B cell (primary cell): ENCODE data around the gene NOC2L. TPM values are rescaled to one million over a fixed set of nuclear protein-coding genes. Genes with fewer than 3 reads are reported as not detected.

Experiments
- ATAC-seq: fragments of 200-7000 bp; cut with Tn5 transposase; one replicate; pipeline ENCODE4 v1.10.0; 2021; ENCODE audit warnings: low read depth, mild to moderate bottlenecking, moderate number of reproducible peaks, moderate library complexity
- CTCF ChIA-PET: fragments of 350-600 bp; sonication (Branson Sonifier 250); formaldehyde crosslinking; loops from one replicate; lab custom pipeline; 2021; ENCODE audit warnings: antibody characterized with exemption, inconsistent platforms; lab: Charles Lee
- POLR2A ChIA-PET: fragments of 350-600 bp; sonication (Branson Sonifier 250); formaldehyde crosslinking; loops from one replicate; lab custom pipeline; 2021; ENCODE audit warnings: antibody characterized with exemption; lab: Charles Lee
- DNase-seq: peaks from one replicate; pipeline ENCODE4 v3.0.0; 2013
- H2AFZ ChIP-seq: 2 replicates; pipeline ENCODE4 v1.6.1; 2012; ENCODE audit warnings: mild to moderate bottlenecking, low read depth, low read length; ENCODE audit not compliant: insufficient read depth, poor library complexity, severe bottlenecking
- H3K27ac ChIP-seq, 2 donors: 1 replicate in 1 of 2; 2 replicates in 1 of 2; pipeline ENCODE4 v1.5.1; 2012 to 2013; ENCODE audit warnings: low read length in 2 of 2, mild to moderate bottlenecking in 2 of 2, moderate library complexity in 1 of 2
- H3K27me3 ChIP-seq, 4 experiments: fragments of 200-600 bp in 1 of 4; sonication (generic) in 1 of 4; replicated peaks in 1 of 4; 1 replicate in 2 of 4; 2 replicates in 2 of 4; pipeline versions ENCODE4 v1.6.1 to v1.7.0; 2013 to 2016; ENCODE audit warnings: low read length in 3 of 4, mild to moderate bottlenecking in 2 of 4, mixed read lengths in 1 of 4, moderate library complexity in 1 of 4; ENCODE audit not compliant: insufficient read depth in 4 of 4, control insufficient read depth in 3 of 4; ENCODE audit errors: control extremely low read depth in 1 of 4
- H3K36me3 ChIP-seq, 2 experiments: replicated peaks in 1 of 2; 1 replicate in 1 of 2; 2 replicates in 1 of 2; pipeline versions ENCODE4 v1.6.1 to v1.7.1; 2013; ENCODE audit warnings: low read length in 1 of 2; ENCODE audit not compliant: insufficient read depth in 2 of 2, control insufficient read depth in 1 of 2; ENCODE audit errors: control extremely low read depth in 1 of 2, extremely low read depth in 1 of 2
- H3K4me1 ChIP-seq, 2 donors: fragments of 200-600 bp in 1 of 2; sonication (generic) in 1 of 2; 1 replicate in 1 of 2; 2 replicates in 1 of 2; pipeline versions ENCODE4 v1.5.1 to v1.6.1; 2013 to 2017; ENCODE audit warnings: low read length in 2 of 2; ENCODE audit not compliant: control insufficient read depth in 2 of 2, insufficient read depth in 2 of 2
- H3K4me2 ChIP-seq: replicated peaks from 2 replicates; pipeline ENCODE3; 2012; ENCODE audit warnings: mild to moderate bottlenecking, low read depth, low read length; ENCODE audit not compliant: poor library complexity, severe bottlenecking
- H3K4me3 ChIP-seq, 5 experiments: fragments of 200-600 bp in 1 of 5; sonication (generic) in 1 of 5; 1 replicate in 3 of 5; 2 replicates in 2 of 5; pipeline versions ENCODE4 v1.5.1 to v1.7.0; 2011 to 2016; ENCODE audit warnings: low read length in 4 of 5, mild to moderate bottlenecking in 4 of 5, low read depth in 2 of 5, control low read depth in 1 of 5, moderate library complexity in 1 of 5; ENCODE audit not compliant: insufficient read depth in 1 of 5; ENCODE audit errors: control extremely low read depth in 1 of 5, extremely low read depth in 1 of 5
- H3K79me2 ChIP-seq: fragments of 200-600 bp; sonication (generic); one replicate; pipeline ENCODE4 v1.6.0; 2016; ENCODE audit warnings: low read length; ENCODE audit not compliant: control insufficient read depth, insufficient read depth
- H3K9ac ChIP-seq: fragments of 200-600 bp; sonication (generic); 2 replicates; pipeline ENCODE4 v1.6.1; 2017; ENCODE audit warnings: mild to moderate bottlenecking, low read length, moderate library complexity
- H3K9me3 ChIP-seq, 3 donors: one replicate each; pipeline versions ENCODE4 v1.6.1 to v1.7.1; 2013; ENCODE audit warnings: low read length in 2 of 3; ENCODE audit not compliant: control insufficient read depth in 2 of 3, insufficient read depth in 1 of 3; ENCODE audit errors: control extremely low read depth in 1 of 3
- H4K20me1 ChIP-seq: 2 replicates; pipeline ENCODE4 v1.6.0; 2012; ENCODE audit warnings: mild to moderate bottlenecking, low read length; ENCODE audit not compliant: insufficient read depth, control insufficient read depth, poor library complexity, severe bottlenecking
- H3K27ac Mint-ChIP-seq: one replicate; pipeline ENCODE4 v1.8.0; 2021; ENCODE audit warnings: mixed read lengths
- H3K27me3 Mint-ChIP-seq: one replicate; pipeline ENCODE4 v1.8.0; 2021; ENCODE audit warnings: mixed read lengths
- H3K4me1 Mint-ChIP-seq: one replicate; pipeline ENCODE4 v1.8.0; 2021; ENCODE audit warnings: mixed read lengths
- H3K4me3 Mint-ChIP-seq: one replicate; pipeline ENCODE4 v1.8.0; 2021; ENCODE audit warnings: mixed read lengths
- H3K9me3 Mint-ChIP-seq: one replicate; pipeline ENCODE4 v1.8.0; 2022; ENCODE audit warnings: mixed read lengths; ENCODE audit not compliant: insufficient read depth
- EZH2 ChIP-seq: IDR thresholded peaks from 2 replicates; pipeline ENCODE4 v1.6.1; 2012; ENCODE audit warnings: borderline replicate concordance, low read depth, mild to moderate bottlenecking, moderate library complexity, low read length; ENCODE audit not compliant: insufficient read depth, poor library complexity, severe bottlenecking
- WGBS: methylation state at CpG from one replicate; pipeline ENCODE4 v1.1.5; 2013; ENCODE audit warnings: missing lambda C conversion rate; ENCODE audit not compliant: insufficient coverage; 5-methylcytosine and 5-hydroxymethylcytosine counted together
- intact Hi-C: fragments of 100-400 bp; cut with micrococcal nuclease; formaldehyde crosslinking; loops from one replicate; pipeline ENCODE4 v1.10.0; 2022
- polyA plus RNA-seq: library from polyadenylated mRNA; depleted of rRNA; stranded (reverse); fragments of >200 nt; gene quantifications from 2 replicates; pipeline ENCODE4 v1.2.3, GENCODE V29; 2012
- total RNA-seq, 2 donors: library from RNA; stranded (reverse); fragments of 120-200 nt in 1 of 2; gene quantifications; 1 replicate in 1 of 2; 2 replicates in 1 of 2; pipeline versions ENCODE4 v1.2.3 to v1.2.4, GENCODE V29; 2013 to 2022
- TF ChIP-seq, protein P1 (sequence below): fragments of 200-600 bp; IDR thresholded peaks from one replicate; pipeline ENCODE4 v1.8.0; 2022; ENCODE audit warnings: antibody characterized with exemption, mild to moderate bottlenecking

Gene NOC2L
- total and polyA plus RNA-seq, 2 donors (not counting 1 experiment from before 2014, with no cell fraction given): 48.0 to 64.1 TPM

- no peak overlapping the region for H3K27ac Mint-ChIP-seq
- Histone ChIP-seq H3K9me3 (peaks cover 0 to 15% (median 0%) of the 10 kb centered on the region in 3 donors), H3K4me1 (peaks cover 14 to 21% of the 10 kb centered on the region in 2 donors), H3K27ac (no peak overlapping the region), H3K27me3 (peaks cover 0 to 65% (median 24%) of the 10 kb centered on the region in 4 experiments), H2AFZ (no peak overlapping the region), H3K9ac (no peak overlapping the region), H3K79me2 (no peaks in the 10 kb centered on the region), H3K36me3 (no peaks in the 10 kb centered on the region), H4K20me1 (no peaks in the 10 kb centered on the region), H3K4me2 (no peak overlapping the region), H3K4me3 (no peak overlapping the region)
- DNase-seq (no peak), ATAC-seq (no peak)
- H3K27me3 Mint-ChIP-seq: peaks cover 38% of the 10 kb centered on the region
- intact Hi-C loops: no loop called here
- peaks cover 13% of the 10 kb centered on the region for H3K4me1 Mint-ChIP-seq
- POLR2A ChIA-PET: no interaction called here
- 81% methylated on average over 20 of the region's 22 CpGs for WGBS
- CTCF ChIA-PET: no interaction called here
- H3K9me3 Mint-ChIP-seq: no peaks in the 10 kb centered on the region
- no peak for TF ChIP-seq EZH2
- TF ChIP-seq, protein P1, sequence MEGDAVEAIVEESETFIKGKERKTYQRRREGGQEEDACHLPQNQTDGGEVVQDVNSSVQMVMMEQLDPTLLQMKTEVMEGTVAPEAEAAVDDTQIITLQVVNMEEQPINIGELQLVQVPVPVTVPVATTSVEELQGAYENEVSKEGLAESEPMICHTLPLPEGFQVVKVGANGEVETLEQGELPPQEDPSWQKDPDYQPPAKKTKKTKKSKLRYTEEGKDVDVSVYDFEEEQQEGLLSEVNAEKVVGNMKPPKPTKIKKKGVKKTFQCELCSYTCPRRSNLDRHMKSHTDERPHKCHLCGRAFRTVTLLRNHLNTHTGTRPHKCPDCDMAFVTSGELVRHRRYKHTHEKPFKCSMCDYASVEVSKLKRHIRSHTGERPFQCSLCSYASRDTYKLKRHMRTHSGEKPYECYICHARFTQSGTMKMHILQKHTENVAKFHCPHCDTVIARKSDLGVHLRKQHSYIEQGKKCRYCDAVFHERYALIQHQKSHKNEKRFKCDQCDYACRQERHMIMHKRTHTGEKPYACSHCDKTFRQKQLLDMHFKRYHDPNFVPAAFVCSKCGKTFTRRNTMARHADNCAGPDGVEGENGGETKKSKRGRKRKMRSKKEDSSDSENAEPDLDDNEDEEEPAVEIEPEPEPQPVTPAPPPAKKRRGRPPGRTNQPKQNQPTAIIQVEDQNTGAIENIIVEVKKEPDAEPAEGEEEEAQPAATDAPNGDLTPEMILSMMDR: no peak
- no peak overlapping the region for H3K4me3 Mint-ChIP-seq
Observed at GRCh38 chr1:917466-918091, 41.5 kb downstream of the NOC2L start.

DNA sequence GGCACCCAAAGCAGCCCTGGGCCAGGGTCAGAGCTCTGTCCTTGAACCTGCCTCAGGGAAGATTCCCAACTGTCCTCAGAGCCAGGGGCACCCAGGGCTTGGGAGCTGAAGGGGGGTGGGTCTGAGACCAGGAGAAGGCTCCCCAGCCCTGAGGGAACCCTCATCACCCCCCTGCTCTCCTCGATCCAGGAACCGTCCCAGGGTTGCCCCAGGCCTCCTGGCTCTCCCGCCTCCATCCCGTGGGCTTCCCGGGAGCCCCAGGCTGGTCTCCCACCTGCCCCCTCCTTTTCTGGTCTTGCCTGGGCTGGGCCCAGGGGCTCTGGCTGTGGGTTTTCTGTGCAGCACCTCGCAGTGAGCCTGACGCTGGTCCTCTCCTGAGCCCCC, 42.0 kb downstream of the NOC2L start:
- Histone ChIP-seq H3K27me3 (peaks cover 0 to 60% (median 21%) of the 10 kb centered on the region in 4 experiments), H3K36me3 (no peaks in the 10 kb centered on the region), H3K4me2 (no peak overlapping the region), H3K4me1 (peaks cover 14 to 16% of the 10 kb centered on the region in 2 donors), H4K20me1 (no peaks in the 10 kb centered on the region), H3K4me3 (no peak overlapping the region), H2AFZ (no peak overlapping the region), H3K27ac (no peak overlapping the region), H3K79me2 (no peaks in the 10 kb centered on the region), H3K9ac (no peak overlapping the region), H3K9me3 (peaks cover 0 to 15% (median 0%) of the 10 kb centered on the region in 3 donors)
- peaks cover 37% of the 10 kb centered on the region for H3K27me3 Mint-ChIP-seq
- no peak for DNase-seq
- POLR2A ChIA-PET: no interaction called here
- intact Hi-C loops: no loop called here
- WGBS: 83% methylated on average over 7 of the region's 7 CpGs
- TF ChIP-seq, protein P1: no peak
- no peak for TF ChIP-seq EZH2
- H3K4me3 Mint-ChIP-seq: no peak overlapping the region
- no peak for ATAC-seq
- peaks cover 13% of the 10 kb centered on the region for H3K4me1 Mint-ChIP-seq
- no peak overlapping the region for H3K27ac Mint-ChIP-seq
- H3K9me3 Mint-ChIP-seq: no peaks in the 10 kb centered on the region
- CTCF ChIA-PET: no interaction called here
